Activated T-helper 1 cell treated with Interleukin-2 at 50 U/mL for 16 hours (primary cell): ENCODE measurements around the gene GPRC5C.

ENCODE experiments used
- DNase-seq: peaks from one replicate; pipeline ENCODE4 v3.0.0-alpha.2; 2020; ENCODE audit warnings: low read depth

The GPRC5C gene

GRCh38 chr17:74452841-74453661 lies 21.2 kb downstream of the GPRC5C start:
- no peak for DNase-seq

- peak; percentile 50 for DNase-seq
These were observed 21.8 kb downstream of the GPRC5C start for GRCh38 chr17:74453665-74454196.

GRCh38 chr17:74454197-74455024 lies 22.5 kb downstream of the GPRC5C start:
- DNase-seq: no peak

GRCh38 chr17:74455025-74455545 lies 23.2 kb downstream of the GPRC5C start:
- DNase-seq: no peak

GRCh38 chr17:74455821-74456220 lies 23.9 kb downstream of the GPRC5C start:
- DNase-seq: no peak

- peak; percentile 55 for DNase-seq
These were observed 25.4 kb downstream of the GPRC5C start for GRCh38 chr17:74457146-74457819.

GRCh38 chr17:74457820-74458166 lies 25.9 kb downstream of the GPRC5C start:
- no peak for DNase-seq

- DNase-seq: no peak
These were observed 26.9 kb downstream of the GPRC5C start for GRCh38 chr17:74458835-74459234.

GRCh38 chr17:74459622-74460021 lies 27.7 kb downstream of the GPRC5C start:
- no peak for DNase-seq

GRCh38 chr17:74460241-74460640 lies 28.4 kb downstream of the GPRC5C start:
- DNase-seq: no peak

GRCh38 chr17:74460996-74461395 lies 29.1 kb downstream of the GPRC5C start:
- DNase-seq: no peak

GRCh38 chr17:74461611-74462010 lies 29.7 kb downstream of the GPRC5C start:
- no peak for DNase-seq

GRCh38 chr17:74464730-74465377 lies 33.0 kb downstream of the GPRC5C start:
- no peak for DNase-seq

GRCh38 chr17:74465378-74466110 lies 33.7 kb downstream of the GPRC5C start:
- DNase-seq: no peak

- no peak for DNase-seq
These were observed 34.4 kb downstream of the GPRC5C start, which contains the start of gene CD300A for GRCh38 chr17:74466111-74466827. Gene CD300A, plus strand, starts transcription at chr17:74466634. Its CDS starts 70 bp downstream, at chr17:74466704.

- no peak for DNase-seq
These were observed 34.9 kb downstream of the GPRC5C start for GRCh38 chr17:74466828-74467184.

GRCh38 chr17:74467221-74467951 lies 35.5 kb downstream of the GPRC5C start:
- DNase-seq: no peak

GRCh38 chr17:74471341-74471740 lies 39.5 kb downstream of the GPRC5C start:
- no peak for DNase-seq

GRCh38 chr17:74472890-74473289 lies 41.0 kb downstream of the GPRC5C start:
- DNase-seq: no peak

GRCh38 chr17:74473294-74473693 lies 41.4 kb downstream of the GPRC5C start:
- DNase-seq: no peak
